Measurements from ENCODE around the gene IL31.
"Not testable (repeated sequence)": the region's sequence is repeated elsewhere in the genome, so short reads cannot be mapped to it uniquely, and the experiment has no call there.

IL31 gene

DNA sequence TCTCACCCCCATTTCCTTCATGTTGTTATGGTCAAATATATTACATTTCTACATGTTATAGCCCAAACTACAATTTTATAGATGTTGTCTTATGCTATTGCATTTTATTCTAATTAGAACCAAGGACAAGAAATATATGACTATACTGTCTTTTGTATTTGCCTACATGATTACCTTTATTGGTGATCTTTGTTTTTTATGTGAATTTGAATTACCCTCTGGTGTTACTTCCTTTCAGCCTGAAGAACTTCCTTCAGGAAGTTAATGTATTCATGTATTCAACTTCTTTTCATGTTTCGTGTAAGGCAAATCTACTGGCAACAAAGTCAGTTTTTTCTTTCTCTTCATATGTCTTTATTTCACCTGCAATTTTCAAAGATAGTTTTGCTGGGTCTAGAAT lies 20.8 kb upstream of the IL31 start:
- in situ Hi-C loops (cut with MboI; ENCODE audit: low sequenced_read_pairs): loop anchor here (10.0 kb wide), 1 partner anchor 140 kb away; no protein-coding TSS in a partner anchor

DNA sequence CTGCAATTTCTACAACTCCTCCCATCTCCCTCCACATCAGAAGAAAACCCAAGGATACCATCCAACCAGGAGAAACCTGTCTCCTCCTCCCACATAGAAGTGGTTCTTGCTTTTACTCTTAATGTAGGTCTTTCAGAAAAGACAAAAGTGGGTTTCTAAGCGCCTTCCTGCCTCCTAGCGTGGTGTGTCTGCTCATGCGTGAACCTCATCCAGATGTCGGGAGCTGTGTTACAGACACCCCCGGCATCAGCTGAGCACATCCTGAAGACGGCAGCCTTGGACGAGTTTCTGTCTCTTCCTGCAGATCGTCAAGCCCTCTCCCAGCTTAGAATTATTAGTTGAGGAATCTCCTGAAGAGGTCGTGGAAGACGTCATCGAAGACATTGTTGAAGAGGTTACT lies 18.4 kb upstream of the IL31 start:
- in situ Hi-C loops (cut with MboI; ENCODE audit: low sequenced_read_pairs): loop anchor here (10.0 kb wide), 1 partner anchor 138 kb away; no protein-coding TSS in a partner anchor

DNA sequence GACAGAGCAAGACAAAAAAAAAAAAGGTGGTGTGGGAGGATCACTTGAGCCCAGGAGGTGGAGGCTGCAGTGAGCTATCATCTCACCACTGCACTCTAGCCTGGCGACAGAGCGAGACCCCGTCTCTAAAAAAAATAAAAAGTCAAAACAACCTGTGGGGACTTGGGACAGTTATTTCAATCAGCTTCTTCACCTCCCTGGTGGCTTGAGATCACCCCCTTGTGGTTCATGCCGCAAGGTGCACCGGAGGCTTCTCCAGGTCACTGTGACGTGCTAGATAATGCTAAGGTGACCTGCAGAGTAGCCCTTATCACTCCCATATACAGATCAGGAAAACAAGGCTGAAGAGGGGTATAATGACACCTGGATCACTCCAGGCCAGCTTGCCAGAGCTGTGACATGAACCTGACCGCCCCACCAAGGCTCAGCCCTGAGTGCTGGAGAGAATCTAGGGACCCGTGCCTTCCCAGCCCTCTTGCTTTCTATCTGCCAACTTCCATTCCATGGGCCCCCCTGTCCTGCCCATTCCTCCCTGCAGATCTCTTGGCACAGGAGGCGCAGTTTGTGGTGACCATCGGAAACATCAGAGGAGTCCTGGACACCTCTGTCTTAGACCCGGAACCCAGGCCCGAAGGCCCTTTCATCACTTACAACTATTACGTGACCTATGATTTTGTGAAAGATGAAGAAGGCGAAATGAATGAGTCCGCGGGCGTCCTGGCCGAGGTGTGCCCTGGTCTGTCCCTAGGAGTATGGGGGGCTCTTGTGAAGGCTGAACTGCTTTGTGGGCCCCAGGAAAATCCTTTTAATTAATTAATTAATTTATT lies 17.0 kb upstream of the IL31 start:
- in situ Hi-C loops (cut with MboI; ENCODE audit: low sequenced_read_pairs): loop anchor here (10.0 kb wide), 1 partner anchor 136 kb away; no protein-coding TSS in a partner anchor

DNA sequence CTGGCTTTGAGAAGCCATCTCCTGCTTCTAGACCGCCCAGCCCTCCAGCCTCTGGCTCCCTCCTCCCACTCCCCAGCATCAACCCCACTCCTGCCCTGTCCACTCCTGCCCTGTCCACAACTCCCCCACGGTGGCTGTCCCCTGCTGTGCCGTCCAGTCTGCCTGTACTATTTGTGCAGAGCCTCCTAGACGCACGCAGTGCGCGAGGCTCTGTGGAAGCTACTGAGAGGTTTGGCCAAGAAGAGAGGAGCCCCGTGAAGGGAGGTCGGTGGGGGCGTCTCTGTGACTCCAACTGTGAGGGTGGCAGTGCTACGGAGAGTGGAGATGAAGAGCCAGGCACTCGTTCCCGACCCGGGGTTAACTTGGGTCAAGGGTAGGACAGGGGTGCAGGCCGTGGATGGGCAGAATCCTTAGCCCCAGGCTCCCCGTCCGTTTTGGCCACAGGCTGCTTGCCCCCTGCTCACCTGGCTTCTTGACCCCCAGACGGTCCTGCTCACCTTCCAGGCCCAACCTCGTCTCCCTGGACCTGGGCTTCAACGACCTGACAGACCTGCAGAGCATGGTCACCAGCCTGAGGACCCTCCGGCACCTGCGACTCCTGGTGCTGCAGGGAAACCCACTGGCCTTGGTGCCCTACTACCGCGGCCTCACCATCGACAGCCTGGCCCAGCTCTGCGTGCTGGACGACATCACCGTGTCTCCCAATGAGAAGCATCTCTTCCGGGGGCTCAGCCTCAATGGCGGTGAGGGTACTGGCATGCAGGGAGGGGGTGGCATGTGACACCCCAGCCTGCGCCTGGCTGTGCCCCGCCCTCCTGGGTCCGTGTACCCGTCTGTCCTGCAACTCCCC lies 15.8 kb upstream of the IL31 start:
- in situ Hi-C loops (cut with MboI; ENCODE audit: low sequenced_read_pairs): loop anchor here (10.0 kb wide), 1 partner anchor 135 kb away; no protein-coding TSS in a partner anchor

DNA sequence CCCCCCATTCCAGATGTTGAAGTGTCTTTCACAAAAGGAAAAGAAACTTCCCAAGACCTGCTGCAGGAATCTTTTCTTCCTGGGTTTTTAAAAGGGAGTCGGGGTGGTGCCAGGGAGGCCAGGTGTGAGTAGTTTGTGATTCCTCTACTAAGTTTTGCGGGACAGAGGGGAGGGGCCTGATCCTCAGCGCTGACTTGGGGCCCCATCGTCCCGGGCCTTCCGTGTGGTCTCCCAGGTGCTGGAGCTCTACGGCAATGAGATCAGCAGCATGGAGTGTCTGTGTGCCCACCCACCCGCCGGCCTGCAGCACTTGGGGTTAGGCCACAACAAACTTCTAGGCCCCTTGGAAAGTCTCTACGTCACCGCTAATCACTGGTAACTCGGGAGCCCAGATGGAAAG lies 13.4 kb upstream of the IL31 start:
- in situ Hi-C loops (cut with MboI; ENCODE audit: low sequenced_read_pairs): no loop called here

DNA sequence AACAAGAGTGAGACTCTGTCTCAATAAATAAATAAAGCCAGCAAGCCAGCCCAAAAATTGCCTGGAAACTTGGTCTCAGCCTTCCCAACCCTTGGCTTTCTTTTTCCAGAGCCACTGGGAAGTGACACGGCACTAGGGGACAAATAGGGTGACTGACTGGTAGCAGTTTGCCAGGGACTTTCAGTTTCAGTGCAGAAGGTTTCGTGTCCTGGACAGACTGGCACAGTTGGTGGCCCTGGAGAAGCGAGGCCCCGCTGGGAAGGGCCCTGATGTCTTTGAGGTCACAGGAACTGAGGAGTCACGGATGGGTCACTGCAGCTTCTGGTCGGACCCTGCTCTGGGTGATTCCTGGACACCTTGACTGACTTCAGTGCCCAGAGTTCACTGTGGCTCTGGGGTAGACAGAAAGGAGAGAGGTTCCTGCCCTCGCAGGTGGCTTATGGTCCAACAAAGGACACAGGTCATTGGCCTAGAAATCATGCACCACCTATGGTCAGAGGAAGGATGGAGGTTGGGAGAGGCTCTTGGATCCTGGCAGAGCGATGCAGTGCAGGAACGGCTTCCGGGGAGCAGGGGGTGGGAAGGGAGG lies 11.6 kb upstream of the IL31 start:
- in situ Hi-C loops (cut with MboI; ENCODE audit: low sequenced_read_pairs): no loop called here

DNA sequence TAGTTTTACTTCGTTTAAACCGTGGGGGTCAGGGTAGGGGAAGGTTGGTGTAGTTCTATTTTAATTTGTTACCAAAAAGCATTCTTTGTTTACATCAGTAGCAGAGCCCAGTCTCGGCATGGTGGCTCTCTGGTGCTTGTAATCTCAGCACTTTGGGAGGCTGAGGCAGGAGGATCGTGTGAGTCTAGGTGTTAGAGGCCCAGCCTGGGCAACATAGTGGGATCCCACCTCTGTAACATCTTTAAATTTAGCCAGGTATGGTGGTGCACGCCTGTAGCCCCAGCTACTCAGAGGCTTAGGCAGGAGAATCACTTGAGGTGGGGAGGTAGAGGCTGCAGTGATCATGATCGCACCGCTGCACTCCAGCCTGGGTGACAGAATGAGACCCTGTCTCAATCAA lies 11.1 kb upstream of the IL31 start:
- in situ Hi-C loops (cut with MboI; ENCODE audit: low sequenced_read_pairs): no loop called here

DNA sequence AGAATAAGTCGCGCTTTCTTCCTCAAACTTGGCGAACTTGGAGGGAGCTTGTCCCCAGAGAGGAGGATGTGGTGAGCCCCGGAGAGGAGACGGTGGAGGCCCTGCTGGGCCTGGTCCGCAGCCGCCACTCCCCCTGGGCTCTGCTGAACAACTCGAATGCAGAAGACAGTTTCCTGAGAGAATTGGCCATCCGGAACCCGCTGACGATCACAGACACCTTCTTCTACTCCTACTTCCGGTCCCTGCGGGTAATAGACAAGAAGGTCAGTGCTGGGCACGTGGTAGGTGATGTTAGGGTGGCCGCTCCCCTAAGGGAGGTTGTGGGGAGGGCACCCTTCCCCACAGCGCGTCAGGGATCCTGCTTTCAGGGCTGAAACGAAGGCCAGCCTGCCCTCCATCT lies 10.5 kb upstream of the IL31 start:
- in situ Hi-C loops (cut with MboI; ENCODE audit: low sequenced_read_pairs): no loop called here

DNA sequence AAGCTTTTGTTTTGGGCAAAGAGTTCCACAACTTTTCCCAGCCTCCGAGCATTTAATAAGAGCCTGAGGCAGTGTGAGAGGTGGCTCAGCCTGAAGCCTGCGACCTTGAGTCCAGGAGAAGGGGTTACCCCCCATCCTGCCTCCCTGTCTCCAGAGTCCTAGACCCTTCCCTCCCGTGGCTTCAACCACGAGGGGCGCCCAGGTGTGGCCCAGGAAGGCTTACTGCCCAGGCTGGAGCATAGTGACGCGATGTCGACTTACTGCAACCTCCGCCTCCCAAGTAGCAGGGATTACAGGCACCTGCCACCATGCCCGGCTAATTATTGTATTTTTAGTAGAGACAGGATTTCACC lies 9.5 kb upstream of the IL31 start:
- in situ Hi-C loops (cut with MboI; ENCODE audit: low sequenced_read_pairs): no loop called here

DNA sequence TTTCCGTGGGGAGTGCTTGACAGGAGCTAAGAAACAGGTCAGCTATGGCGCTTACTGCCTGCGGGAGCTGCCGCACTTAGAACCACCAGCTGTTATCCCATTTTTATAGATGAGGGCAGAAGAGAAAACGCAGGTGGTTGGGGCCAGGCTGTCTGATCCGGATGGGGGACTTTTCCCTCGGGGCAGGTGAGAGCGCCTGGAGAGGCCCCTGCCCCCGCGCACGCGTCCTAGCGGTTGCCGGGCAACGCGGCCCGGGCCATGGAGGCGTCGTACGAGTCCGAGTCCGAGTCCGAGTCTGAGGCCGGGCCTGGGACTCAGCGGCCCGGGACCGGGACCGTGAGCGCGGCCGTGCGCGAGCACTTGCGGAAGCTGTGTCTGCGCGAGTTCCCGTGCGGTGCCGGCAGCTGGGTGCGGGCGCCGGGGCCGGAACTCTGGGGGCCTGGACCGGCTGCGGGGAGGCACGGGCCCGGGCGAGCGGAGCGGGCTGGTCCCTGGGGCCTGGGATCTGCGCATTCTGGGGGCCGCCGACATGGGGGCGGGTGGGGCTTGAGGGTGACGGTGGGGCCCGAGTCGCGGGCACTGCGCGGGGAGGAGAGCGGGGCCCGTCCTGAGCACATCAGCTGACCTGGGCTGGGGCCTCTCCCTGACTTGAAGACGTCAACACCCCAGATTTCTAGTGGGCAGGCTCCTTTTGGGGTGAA lies 9.0 kb upstream of the IL31 start, which contains the start of gene LRRC43:
Gene LRRC43 (plus strand): TSS at position 237 of the 701 bp plus-strand sequence. CDS start 22 bp downstream, at position 259.
- in situ Hi-C loops (cut with MboI; ENCODE audit: low sequenced_read_pairs): no loop called here

DNA sequence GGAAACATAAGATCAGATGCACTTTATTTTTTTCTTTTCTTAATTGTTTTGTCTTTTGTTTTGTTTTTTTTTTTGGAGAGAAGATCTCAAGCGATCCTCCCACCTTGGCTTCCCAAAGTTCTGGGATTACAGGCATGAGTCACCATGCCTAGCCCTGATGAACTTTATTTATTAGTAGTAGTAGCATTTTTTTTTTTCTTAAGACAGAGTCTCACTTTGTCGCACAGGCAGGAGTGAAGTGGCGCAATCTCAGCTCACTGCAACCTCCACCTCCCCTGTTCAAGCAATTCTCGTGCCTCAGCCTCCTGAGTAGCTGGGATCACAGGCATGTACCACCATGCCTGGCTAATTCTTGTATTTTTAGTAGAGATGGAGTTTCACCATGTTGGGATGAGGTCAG lies 2.5 kb upstream of the IL31 start:
- in situ Hi-C loops (cut with MboI; ENCODE audit: low sequenced_read_pairs): not testable (repeated sequence)

DNA sequence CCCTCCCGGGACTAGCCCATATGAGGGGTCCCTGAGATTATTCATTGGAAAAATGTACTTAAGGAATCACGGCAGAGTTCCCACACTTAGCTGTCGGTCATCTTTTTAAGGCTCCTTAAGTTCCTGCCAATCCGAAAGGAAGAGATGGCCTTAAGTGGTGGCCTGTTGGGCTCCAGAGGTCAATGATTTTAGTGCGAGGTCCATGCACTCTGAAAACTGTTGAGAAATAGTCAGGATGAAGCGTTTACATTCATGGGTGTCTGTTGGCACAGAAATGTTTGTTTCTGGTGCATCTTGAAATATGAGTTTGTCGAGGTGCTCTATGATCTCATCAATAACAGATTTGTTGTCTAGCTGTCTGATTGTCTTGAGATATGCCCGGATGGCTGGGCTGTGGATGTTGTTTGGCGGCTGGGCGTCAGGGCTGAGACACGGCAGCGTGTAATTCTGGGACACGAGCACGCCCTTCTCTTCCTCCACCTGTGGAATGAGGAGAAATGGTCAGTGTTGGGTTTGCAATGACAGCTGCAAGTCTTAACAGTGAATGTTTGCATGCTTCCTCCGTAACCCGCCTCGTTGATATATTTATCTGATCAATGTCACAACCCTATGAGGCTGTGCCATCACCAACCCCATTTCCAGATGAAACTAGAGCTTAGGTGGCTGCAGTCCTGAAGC lies 1.6 kb downstream of the IL31 start:
- in situ Hi-C loops (cut with MboI; ENCODE audit: low sequenced_read_pairs): no loop called here

DNA sequence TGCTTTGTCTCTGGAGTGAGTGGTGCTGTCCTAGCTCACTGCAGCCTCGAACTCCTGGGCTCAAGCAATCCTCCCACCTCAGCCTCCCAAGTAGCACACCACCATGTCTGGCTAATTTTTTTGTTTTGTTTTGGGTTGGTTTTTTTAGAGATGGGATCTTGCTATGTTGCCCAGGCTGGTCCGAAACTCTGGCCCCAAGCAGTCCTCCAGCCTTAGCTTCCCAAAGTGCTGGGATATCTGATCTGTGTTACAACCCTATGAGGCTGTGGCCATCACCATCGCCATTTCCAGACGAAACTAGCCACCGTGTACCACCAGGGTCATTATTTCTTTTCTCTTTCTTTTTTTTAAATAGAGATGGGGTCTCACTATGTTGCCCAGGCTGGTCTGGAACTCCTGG lies 2.6 kb downstream of the IL31 start:
- in situ Hi-C loops (cut with MboI; ENCODE audit: low sequenced_read_pairs): no loop called here

DNA sequence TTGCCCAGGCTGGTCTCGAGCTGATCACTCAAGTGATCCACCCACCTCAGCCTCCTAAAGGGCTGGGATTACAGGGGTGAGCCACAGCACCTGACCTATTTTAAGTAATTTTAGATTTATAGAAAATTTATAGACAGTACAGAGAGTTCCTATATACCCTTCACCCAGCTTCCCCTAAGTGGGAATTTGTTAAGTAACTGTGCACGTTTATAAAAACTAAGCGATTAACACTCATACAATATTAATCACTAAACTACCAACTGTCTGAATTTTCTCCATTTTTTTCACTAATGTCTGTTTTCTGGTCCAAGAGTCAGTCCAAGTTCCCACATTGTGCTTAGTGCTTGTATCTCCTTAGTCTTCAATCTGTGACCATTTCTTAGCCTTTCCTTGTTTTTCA lies 5.5 kb downstream of the IL31 start:
- in situ Hi-C loops (cut with MboI; ENCODE audit: low sequenced_read_pairs): no loop called here

DNA sequence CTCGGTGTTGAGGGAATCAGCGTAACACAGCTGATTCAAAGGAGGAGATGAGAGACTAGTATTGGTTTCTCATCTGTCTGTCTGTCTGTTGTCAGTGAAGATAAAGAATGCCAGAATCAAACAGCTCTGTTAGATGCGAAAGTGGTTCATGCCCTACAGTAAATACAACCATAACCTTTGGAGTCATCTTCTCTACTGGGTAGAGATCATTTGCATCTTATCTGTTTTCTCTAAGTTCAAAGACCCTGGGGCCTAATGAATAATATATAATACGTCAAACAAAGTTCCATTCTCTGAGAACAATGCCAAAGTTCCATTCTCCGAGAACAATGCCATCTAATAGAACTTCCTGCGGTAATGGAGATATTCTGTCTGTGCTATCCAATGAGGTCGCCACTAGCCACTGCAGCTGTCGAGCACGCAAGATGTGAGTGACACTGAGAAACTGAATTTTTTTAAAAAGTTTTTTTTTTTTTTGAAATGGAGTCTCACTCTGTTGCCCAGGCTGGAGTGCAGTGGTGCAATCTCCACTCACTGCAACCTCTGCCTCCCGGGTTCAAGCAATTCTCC lies 6.6 kb downstream of the IL31 start:
- in situ Hi-C loops (cut with MboI; ENCODE audit: low sequenced_read_pairs): no loop called here

DNA sequence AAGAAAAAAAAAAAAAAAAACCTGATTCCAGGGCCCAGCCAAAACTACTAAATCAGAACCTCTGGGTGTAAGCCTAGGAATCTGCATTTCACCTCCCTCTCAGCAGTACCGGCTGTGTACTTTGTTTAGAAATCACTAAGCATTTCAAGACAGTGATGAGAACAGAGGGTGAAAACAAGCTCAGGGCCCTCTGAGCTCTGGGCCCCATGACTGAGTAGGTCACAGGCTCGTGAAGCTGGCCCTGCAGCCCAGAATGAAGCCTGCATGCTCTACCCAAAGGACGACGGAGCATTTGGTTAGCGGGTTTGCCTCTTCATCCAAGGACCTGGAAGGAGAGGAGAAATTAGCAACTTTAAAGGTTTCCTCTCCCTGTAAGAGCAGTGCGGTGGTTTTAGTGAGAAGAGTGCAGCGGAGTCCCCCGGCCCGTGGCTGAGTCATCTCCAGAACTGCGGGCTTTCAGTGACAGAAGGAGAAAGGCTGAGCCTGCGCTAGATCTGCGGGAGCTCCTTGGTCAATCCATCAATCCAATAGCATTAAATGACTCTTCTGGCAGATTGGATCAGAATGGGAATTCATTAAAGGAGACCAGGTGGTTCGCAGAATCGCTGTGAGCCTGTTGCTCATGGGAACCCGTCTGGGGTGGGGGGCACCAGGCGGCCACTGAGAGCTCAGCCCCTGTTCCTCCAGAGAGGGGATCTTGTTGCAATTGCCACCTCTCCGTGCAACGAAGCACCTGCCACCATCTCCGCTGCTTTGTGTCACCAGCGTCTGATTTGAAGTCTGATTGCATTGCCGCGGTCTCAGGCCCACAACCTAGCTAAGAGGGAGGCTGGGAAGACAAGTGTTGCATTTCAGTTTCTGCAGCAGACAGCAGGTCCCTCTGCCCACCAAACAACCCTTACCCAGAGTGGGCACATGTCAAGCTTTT lies 7.3 kb downstream of the IL31 start:
- in situ Hi-C loops (cut with MboI; ENCODE audit: low sequenced_read_pairs): no loop called here

DNA sequence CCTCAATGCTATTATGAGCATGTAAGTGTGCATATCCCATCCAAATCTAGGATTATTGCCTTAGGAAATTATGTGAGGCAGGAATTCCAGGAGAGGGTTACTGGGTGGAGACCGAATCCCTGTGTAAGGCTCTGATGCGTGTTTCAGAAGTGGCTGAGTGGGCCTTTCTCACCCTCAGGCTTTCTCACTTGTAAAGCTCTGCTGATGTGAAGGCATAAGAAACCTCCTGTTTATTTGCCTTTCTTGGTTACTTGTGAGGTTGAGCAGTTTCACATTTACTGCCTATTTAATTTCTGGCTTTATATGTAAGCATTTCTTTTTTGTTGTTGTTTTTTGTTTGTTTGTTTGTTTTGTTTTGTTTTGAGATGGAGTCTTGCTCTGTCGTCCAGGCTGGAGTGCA lies 11.0 kb downstream of the IL31 start:
- in situ Hi-C loops (cut with MboI; ENCODE audit: low sequenced_read_pairs): no loop called here

DNA sequence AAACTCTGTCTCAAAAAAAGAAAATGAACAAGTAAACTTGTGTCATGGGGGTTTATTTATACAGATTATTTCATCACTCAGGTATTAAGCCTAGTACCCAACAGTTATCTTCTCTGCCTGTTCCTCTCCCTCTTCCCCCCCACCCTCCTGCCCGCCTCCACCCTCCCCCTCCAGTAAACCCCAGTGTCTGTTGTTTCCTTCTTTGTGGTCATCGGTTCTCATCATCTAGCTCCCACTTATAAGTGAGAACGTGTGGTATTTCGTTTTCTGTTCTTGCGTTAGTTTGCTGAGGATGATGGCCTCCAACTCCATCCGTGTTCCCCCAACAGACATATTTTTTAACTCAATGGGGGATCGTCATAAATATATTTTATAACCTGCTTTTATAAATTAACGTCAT lies 12.3 kb downstream of the IL31 start:
- in situ Hi-C loops (cut with MboI; ENCODE audit: low sequenced_read_pairs): no loop called here

DNA sequence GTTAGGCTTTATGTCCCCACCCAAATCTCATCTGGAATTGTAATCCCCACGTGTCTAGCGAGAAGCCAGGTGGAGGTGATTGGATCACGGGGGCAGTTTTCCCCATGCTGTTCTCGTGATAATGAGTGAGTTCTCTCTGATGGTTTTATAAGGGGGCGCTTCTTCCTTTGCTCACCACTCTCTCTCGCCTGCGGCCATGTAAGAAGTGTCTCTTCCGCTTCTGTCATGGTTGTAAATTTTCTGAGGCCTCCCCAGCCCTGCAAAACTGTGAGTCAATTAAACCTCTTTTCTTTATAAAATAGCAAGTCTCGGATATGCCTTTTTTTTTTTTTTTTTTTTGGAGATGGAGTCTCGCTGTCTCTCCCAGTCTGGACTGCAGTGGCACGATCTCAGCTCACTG lies 13.3 kb downstream of the IL31 start:
- in situ Hi-C loops (cut with MboI; ENCODE audit: low sequenced_read_pairs): no loop called here
